ENCODE measurements around the gene PRLR.

DNA sequence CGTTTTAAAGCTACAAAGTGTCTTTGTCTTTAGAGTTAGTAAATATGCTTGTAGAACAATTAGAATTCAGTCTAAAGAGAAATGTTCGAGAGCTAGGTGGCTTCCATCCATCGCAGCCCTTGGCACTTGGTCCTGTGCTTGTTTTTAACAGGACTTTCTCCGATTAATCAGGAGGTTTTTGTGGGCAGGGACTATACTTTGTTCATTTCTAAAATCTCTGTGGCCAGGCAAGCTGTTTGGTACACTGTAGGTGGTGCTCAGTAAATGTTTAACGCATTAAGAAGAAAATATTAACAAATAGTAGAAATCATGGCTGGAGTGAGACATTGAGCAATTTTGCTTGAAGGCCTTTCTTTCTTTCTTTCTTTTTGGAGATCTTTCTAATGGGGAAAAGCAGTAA, 203.3 kb downstream of the PRLR start:
- TF ChIP-seq, protein P1, sequence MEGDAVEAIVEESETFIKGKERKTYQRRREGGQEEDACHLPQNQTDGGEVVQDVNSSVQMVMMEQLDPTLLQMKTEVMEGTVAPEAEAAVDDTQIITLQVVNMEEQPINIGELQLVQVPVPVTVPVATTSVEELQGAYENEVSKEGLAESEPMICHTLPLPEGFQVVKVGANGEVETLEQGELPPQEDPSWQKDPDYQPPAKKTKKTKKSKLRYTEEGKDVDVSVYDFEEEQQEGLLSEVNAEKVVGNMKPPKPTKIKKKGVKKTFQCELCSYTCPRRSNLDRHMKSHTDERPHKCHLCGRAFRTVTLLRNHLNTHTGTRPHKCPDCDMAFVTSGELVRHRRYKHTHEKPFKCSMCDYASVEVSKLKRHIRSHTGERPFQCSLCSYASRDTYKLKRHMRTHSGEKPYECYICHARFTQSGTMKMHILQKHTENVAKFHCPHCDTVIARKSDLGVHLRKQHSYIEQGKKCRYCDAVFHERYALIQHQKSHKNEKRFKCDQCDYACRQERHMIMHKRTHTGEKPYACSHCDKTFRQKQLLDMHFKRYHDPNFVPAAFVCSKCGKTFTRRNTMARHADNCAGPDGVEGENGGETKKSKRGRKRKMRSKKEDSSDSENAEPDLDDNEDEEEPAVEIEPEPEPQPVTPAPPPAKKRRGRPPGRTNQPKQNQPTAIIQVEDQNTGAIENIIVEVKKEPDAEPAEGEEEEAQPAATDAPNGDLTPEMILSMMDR (IDR thresholded peaks at IDR 0.05) = no peak
- no peak for TF ChIP-seq POLR2A (IDR thresholded peaks at IDR 0.05)

Measured in uterus (tissue), 2 donors.